ENCODE results near the gene PRKAG3.

DNA sequence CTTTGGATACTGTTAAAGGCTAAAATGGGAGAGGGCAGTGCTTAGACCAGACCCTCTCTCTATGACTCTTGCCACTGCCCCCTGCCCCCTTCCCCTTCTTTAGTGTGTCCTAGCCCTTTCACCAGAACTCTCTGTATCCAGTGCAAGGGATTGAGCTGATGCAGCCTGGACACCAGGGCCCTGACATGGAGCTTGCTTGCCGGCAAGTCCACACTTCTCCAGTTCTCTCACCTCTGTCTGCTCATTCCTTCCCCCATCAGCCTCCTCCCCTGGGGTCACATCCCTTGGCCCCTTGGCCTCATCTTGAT is 26.5 kb upstream of the PRKAG3 start:
- TF ChIP-seq CTCF (IDR thresholded peaks at IDR 0.05) = no peak
- no peak for TF ChIP-seq POLR2A (IDR thresholded peaks at IDR 0.05)
